Pancreas (tissue), 10 donors: ENCODE measurements around the gene CDC14B. TPM values are rescaled to one million over a fixed set of nuclear protein-coding genes. Genes with fewer than 3 reads are reported as not detected.

Experiments
- ATAC-seq, 4 donors: fragments of 200-7000 bp; cut with Tn5 transposase; one replicate each; pipeline versions ENCODE4 v1.8.0 to v1.9.1; 2020; ENCODE audit warnings: mild to moderate bottlenecking in 4 of 4, moderate library complexity in 4 of 4
- DNase-seq, 6 donors: peaks; one replicate each; pipeline ENCODE4 v3.0.0-alpha.2; 2020
- FAIRE-seq: peaks from 2 replicates; lab custom pipeline; 2012; peaks lifted over from hg19 to GRCh38; lab: Jason Lieb, UNC
- H3K27ac ChIP-seq, 4 donors: fragments of 200-600 bp; sonication (generic); 1 replicate in 3 of 4; 2 replicates in 1 of 4; pipeline versions ENCODE4 v1.5.0 to v1.8.0; 2020
- H3K27me3 ChIP-seq, 4 donors: fragments of 200-600 bp; one replicate each; pipeline ENCODE4 v1.8.0; 2021
- H3K36me3 ChIP-seq, 3 donors: fragments of 200-600 bp; sonication (generic) in 1 of 3; one replicate each; pipeline versions ENCODE4 v1.5.0 to v1.8.0; 2020 to 2021
- H3K4me1 ChIP-seq, 3 donors: fragments of 200-600 bp; one replicate each; pipeline ENCODE4 v1.8.0; 2021
- H3K4me3 ChIP-seq, 4 donors: fragments of 200-600 bp; sonication (generic) in 2 of 4; one replicate each; pipeline versions ENCODE4 v1.5.0 to v1.8.0; 2020 to 2021
- H3K9me3 ChIP-seq, 4 donors: fragments of 200-600 bp; one replicate each; pipeline ENCODE4 v1.8.0; 2021
- CTCF ChIP-seq, 4 donors: fragments of 200-600 bp; sonication (generic) in 3 of 4; IDR thresholded peaks; one replicate each; pipeline versions ENCODE4 v1.5.0 to v1.8.0; 2021; ENCODE audit warnings: antibody characterized with exemption in 4 of 4
- WGBS, 2 donors: extraction: QIAGEN DNeasy Blood & Tissue Kit; methylation state at CpG; one replicate each; pipeline ENCODE4 v1.1.7; 2013; 5-methylcytosine and 5-hydroxymethylcytosine counted together
- intact Hi-C, 3 donors: fragments of 100-400 bp; cut with DNase I; formaldehyde crosslinking; loops; one replicate each; pipeline versions ENCODE4 v1.11.1 to v1.14.2; 2022
- polyA plus RNA-seq, 2 donors: library from polyadenylated mRNA; stranded (reverse); fragments of 200-250 nt; gene quantifications; one replicate each; pipeline ENCODE4 v1.2.3, GENCODE V29; 2013
- total RNA-seq, 6 donors: library from RNA; stranded (reverse); fragmentation: NEBNext Ultra II Directional in 4 of 6; extraction: Animal tissue kit (Norgen Biotek cat#: 25700) in 4 of 6; gene quantifications; one replicate each; pipeline versions ENCODE4 v1.2.1 to v1.2.4, GENCODE V29; 2021 to 2023
- donor health status: healthy with polysubstance abuse.
- donor health status: DM: no; HTN: no; CAD: no; lungs with moderate emphysema.
- donor health status: DM: no; HTN: no; CAD: no.
- donor health status: control.
- donor health status: control.
- donor health status: Bipolar disorder and iron deficiency.
- donor health status: DM: yes; HTN: yes; CAD: no.
- donor health status: DM: no; HTN: no; CAD: no.
- donor health status: DM: no; HTN: no; CAD: no.
- donor health status: DM: yes; HTN: yes; CAD: no.

Gene CDC14B
- total and polyA plus RNA-seq, 8 donors, result 4.6 to 19.3 (median 11.4) TPM

- Histone ChIP-seq H3K4me1 (peaks cover 0 to 14% (median 7%) of the 10 kb centered on the region in 3 donors), H3K27ac (no peak overlapping the region), H3K36me3 (peaks cover 0 to 18% (median 0%) of the 10 kb centered on the region in 3 donors), H3K27me3 (no peaks in the 10 kb centered on the region), H3K4me3 (no peak overlapping the region), H3K9me3 (no peaks in the 10 kb centered on the region)
- FAIRE-seq (no peak), ATAC-seq (no peak), DNase-seq (no peak)
- WGBS, 2 donors, result 89 to 91% methylated on average over 12 of the region's 12 CpGs
- intact Hi-C loops, result no loop called here
- TF ChIP-seq CTCF (IDR thresholded peaks at IDR 0.05), result no peak
Observed at GRCh38 chr9:96489482-96489979, 130.1 kb downstream of the CDC14B start.

DNA sequence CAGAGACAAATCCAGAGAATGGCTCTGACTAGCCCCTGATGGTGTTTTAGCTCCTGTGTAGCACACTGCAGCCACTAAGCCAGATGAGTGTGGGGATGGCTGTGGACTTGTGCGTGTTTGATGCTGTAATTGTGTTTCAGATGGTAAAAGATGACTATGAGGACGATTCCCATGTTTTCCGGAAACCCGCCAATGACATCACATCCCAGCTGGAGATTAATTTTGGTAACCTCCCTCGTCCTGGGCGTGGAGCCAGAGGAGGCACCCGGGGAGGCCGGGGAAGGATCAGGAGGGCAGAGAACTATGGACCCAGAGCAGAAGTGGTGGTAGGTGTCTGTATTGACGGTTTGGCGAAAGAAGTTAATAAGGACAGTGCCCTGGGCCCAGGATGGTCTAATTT is 131.7 kb downstream of the CDC14B start:
- no peak for DNase-seq
- Histone ChIP-seq H3K9me3 (no peaks in the 10 kb centered on the region), H3K4me3 (no peak overlapping the region), H3K27me3 (no peaks in the 10 kb centered on the region), H3K27ac (peak overlapping the region in 1 of 4 donors; percentile 6), H3K4me1 (peaks cover 0 to 14% (median 7%) of the 10 kb centered on the region in 3 donors), H3K36me3 (peaks cover 0 to 18% (median 0%) of the 10 kb centered on the region in 3 donors)
- ATAC-seq, result peak in 1 of 4 donors; percentile 11
- 79% methylated on average over 10 of the region's 10 CpGs for WGBS, 2 donors
- FAIRE-seq, result no peak
- intact Hi-C loops, result no loop called here
- TF ChIP-seq CTCF (IDR thresholded peaks at IDR 0.05), result no peak

DNA sequence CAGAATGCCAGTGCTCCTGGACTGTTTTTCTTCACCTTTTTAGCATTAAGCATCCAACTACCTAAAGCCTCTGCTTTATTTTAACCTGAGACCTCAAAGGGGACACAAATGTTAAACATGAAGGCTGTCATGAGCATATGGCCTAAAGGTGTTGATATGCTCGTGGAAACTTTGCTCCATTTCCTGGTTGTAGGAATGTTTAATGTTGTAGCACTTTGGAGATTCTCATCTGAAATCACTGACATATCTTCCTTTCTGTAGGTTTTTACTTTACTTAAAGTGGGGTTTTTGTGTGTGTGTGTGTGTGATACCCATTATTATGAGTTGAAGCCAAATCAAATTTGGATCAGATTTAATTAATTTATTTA is 132.6 kb downstream of the CDC14B start:
- 23 to 36% methylated on average over 1 of the region's 1 CpG for WGBS, 2 donors
- Histone ChIP-seq H3K4me3 (no peak overlapping the region), H3K4me1 (peaks cover 0 to 14% (median 7%) of the 10 kb centered on the region in 3 donors), H3K27me3 (no peaks in the 10 kb centered on the region), H3K9me3 (no peaks in the 10 kb centered on the region), H3K36me3 (peaks cover 0 to 18% (median 0%) of the 10 kb centered on the region in 3 donors), H3K27ac (no peak overlapping the region)
- DNase-seq (no peak), FAIRE-seq (no peak), ATAC-seq (peak in 2 of 4 donors; percentile 22 to 60)
- intact Hi-C loops, result no loop called here
- TF ChIP-seq CTCF (IDR thresholded peaks at IDR 0.05), result no peak

DNA sequence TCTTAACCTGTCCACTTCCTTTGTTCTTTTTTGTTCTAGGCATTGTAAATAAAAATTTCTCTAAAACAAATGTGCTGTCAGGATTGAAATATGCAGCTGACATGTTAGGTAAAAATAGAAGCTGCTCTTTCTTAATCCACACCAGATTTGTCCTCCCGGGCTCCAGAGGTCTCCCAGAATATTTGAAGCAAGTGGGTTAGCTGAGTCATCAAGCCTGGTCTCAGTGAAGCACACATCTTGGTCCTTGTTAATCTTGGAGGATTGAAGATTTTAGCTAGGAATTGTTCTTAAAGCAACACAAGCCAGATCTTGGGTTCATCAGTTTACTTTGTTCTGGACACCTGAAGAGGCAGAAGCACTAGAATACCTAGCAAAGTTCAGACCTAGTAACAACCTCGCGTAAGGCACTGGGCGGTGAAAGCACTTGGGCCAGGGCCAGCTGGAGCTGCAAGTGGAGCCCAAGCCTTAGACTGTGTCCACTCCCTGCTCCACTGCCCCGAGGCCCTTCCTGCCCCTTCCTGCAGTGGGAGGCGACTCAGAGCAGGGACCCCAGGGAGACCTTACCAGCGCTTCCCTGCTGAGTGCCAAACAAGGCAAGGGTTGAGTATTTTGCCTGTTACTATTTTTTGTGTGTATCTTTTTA is 133.1 kb downstream of the CDC14B start:
- H3K27ac ChIP-seq, result no peak overlapping the region
- H3K27me3 ChIP-seq, result no peaks in the 10 kb centered on the region
- peaks cover 0 to 14% (median 7%) of the 10 kb centered on the region in 3 donors for H3K4me1 ChIP-seq
- no peak for FAIRE-seq
- DNase-seq, result peak in 5 of 6 donors; percentile 29 to 74 (median 51)
- TF ChIP-seq CTCF (IDR thresholded peaks at IDR 0.05), result no peak
- intact Hi-C loops, result no loop called here
- no peaks in the 10 kb centered on the region for H3K9me3 ChIP-seq
- peak in 3 of 4 donors; percentile 75 to 85 (median 80) for ATAC-seq
- WGBS, 2 donors, result 40 to 43% methylated on average over 7 of the region's 7 CpGs
- peaks cover 0 to 18% (median 0%) of the 10 kb centered on the region in 3 donors for H3K36me3 ChIP-seq
- H3K4me3 ChIP-seq, result no peak overlapping the region

DNA sequence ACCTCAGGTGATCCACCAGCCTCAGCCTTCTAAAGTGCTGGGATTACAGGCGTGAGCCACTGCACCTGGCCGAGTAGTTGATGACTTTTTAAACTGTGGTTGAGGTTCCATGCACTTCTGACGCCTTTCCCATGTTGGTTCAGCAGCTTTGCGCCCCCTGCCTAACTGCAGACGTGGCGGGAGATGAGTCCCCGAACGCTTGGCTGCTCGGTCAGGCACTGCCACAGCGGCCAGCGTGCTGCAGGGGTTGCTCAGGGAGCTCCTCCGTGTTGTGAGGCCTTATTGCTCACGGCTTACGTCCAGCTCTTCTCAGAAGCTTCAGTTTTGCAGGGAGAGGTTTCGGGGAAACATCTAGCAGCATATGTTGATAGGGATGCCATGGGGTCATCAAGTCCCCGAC is 134.4 kb downstream of the CDC14B start:
- 93 to 96% methylated on average over 16 of the region's 16 CpGs for WGBS, 2 donors
- Histone ChIP-seq H3K4me1 (peaks cover 0 to 14% (median 7%) of the 10 kb centered on the region in 3 donors), H3K4me3 (no peak overlapping the region), H3K9me3 (no peaks in the 10 kb centered on the region), H3K36me3 (peaks cover 0 to 6% (median 0%) of the 10 kb centered on the region in 3 donors), H3K27me3 (no peaks in the 10 kb centered on the region), H3K27ac (no peak overlapping the region)
- DNase-seq, result no peak
- no peak for TF ChIP-seq CTCF (IDR thresholded peaks at IDR 0.05)
- ATAC-seq, result no peak
- intact Hi-C loops, result no loop called here
- FAIRE-seq, result no peak
